B cell (primary cell): Measurements from ENCODE around the gene TSPAN14.

Experiments
- EZH2 ChIP-seq: IDR thresholded peaks from 2 replicates; pipeline ENCODE4 v1.6.1; 2012; ENCODE audit warnings: borderline replicate concordance, low read depth, mild to moderate bottlenecking, moderate library complexity, low read length; ENCODE audit not compliant: insufficient read depth, poor library complexity, severe bottlenecking
- TF ChIP-seq, protein P1 (sequence below): fragments of 200-600 bp; IDR thresholded peaks from one replicate; pipeline ENCODE4 v1.8.0; 2022; ENCODE audit warnings: antibody characterized with exemption, mild to moderate bottlenecking

DNA sequence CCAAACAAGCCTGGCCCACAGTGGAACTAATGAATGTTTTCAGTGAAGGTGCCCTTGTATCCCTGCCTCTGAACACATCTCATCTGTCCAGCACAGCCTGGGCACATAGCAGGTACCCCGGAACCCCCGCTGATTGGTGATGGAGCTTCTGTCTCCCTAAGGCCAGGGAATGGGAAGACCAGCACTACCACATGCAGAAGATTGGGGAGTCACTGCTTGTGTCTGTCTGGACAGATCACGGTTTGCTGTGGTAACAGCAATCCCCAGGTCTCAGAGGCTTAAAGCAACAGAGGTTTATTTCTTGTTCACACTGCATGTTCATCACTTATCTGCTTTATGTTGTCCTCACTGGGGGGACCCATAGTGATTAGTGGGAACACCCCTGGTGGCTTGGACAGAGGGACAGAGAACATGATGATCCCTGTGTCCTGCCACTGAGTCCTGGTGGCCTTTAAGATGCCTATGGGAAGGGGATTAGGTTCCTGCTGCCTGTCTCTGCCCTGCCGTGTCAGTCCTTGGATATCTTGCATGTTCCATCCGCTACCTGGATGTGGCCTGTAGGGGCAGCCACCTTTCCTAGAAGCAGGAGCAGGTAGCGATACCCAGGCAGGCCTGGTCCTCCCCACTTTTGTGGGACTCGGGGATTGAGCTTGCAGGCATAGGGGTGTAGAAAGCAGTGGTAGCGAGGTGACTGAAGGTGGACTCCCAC lies 3.6 kb downstream of the TSPAN14 start:
- TF ChIP-seq, protein P1, sequence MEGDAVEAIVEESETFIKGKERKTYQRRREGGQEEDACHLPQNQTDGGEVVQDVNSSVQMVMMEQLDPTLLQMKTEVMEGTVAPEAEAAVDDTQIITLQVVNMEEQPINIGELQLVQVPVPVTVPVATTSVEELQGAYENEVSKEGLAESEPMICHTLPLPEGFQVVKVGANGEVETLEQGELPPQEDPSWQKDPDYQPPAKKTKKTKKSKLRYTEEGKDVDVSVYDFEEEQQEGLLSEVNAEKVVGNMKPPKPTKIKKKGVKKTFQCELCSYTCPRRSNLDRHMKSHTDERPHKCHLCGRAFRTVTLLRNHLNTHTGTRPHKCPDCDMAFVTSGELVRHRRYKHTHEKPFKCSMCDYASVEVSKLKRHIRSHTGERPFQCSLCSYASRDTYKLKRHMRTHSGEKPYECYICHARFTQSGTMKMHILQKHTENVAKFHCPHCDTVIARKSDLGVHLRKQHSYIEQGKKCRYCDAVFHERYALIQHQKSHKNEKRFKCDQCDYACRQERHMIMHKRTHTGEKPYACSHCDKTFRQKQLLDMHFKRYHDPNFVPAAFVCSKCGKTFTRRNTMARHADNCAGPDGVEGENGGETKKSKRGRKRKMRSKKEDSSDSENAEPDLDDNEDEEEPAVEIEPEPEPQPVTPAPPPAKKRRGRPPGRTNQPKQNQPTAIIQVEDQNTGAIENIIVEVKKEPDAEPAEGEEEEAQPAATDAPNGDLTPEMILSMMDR = no peak
- no peak for TF ChIP-seq EZH2
